Activated CD8-positive, alpha-beta memory T cell treated with anti-CD3 and anti-CD28 coated beads for 24 hours (primary cell): ENCODE data around the gene SCYGR5.

Source experiments
- DNase-seq: peaks from one replicate; pipeline ENCODE4 v3.0.0-alpha.2; 2020

Gene SCYGR5

DNA sequence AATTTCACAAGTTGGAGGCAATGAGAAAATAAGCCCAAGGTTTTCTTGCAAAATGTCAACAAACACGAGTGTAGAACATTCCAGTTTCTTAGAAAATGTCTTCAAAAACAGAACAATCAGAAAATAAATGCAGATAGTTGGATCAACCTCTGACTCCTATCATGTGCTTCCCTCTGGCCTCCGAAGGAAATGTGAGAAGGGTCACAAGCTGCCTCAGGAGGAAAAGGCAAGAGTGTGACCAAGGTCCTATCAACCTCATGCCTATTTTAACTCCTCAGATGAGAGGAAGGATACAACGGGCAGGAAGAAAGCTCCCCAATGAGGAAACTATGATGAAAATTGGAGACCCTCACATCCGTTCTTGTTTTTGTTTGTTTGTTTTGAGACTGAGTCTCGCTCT is 7.9 kb downstream of the SCYGR5 start:
- DNase-seq: no peak

DNA sequence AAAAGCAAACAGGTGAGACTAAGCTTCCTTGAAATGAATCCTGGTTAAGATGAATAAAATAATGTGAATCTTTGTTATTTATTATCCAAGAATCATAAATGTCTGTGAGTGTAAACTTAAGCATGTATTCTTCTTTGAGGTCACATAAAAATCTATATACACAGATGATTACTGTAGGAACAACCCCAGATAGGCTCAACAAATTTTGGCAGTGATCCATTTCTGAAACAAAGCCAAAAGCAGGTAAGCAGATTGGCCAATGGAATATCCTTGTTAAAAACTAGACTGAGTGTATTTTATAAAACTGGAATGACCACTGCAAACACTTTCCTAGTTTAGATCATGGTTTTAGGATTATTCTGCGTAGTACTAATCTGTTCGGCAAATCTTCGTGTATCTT is 11.3 kb downstream of the SCYGR5 start:
- DNase-seq: no peak

DNA sequence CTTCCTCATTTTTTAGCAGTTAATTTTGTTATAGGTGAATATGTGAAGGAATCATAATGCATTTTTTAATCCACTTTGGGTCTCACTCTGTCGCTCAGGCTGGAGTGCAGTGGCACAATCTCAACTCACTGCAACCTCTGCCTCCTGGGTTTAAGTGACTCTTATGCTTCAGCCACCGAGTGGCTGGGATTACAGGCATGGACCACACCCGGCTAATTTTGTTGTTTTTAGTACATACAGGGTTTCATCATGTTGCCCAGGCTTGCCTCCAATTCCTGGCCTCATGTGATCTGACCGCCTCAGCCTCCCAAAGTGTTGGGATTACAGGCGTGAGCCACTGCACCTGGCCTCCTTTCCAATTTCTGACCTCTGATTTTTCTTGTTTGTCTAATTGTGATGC is 17.7 kb downstream of the SCYGR5 start:
- DNase-seq: no peak

DNA sequence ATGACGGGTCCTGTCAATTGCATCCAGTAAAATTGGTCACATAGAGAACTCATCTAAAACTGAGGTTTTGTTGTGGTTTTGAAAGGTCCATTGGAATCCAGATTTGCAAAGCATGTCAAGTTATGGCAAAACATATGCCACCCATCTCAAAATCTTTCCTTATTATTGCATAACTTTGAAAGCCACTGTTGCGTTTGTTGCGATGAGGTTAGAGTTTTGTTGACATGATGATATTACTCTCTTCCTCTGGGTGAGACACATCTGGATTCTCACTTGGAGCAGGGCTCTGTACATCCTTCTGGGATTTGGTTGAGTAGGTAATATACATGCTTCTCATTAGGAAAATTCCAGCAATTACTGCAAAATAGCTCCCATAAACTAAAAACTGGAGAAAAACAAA is 20.6 kb downstream of the SCYGR5 start:
- DNase-seq: no peak

DNA sequence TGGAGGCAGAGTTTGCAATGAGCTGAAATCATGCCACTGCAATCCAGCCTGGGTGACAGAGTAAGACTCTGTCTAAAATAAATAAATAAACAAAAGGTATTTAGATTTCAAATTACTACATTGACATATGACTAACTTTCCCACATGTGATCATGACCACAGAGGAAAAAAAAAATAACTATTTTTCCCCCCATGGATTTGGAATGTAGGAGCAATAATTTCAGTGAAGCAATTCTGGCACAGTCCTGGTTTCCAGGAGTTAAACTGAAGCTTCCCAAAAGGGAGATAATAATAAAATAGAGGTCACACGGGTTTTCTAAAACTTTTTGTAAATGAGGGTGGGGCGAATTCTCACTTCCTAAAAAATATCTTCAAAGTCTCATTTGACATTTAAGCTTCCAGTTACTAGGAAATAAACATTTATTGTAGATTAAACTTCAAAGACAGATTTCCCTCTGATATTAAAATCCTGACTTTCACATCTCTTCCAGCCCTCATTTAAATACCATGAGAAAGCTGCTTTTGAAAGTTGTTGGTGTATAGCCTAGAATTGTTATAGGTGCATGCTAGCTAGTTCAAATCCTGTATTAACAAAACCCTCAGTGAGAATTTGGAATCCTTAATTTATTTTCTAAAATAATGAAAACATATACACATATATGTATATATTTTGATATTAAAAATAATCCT is 30.5 kb downstream of the SCYGR5 start:
- DNase-seq: no peak

DNA sequence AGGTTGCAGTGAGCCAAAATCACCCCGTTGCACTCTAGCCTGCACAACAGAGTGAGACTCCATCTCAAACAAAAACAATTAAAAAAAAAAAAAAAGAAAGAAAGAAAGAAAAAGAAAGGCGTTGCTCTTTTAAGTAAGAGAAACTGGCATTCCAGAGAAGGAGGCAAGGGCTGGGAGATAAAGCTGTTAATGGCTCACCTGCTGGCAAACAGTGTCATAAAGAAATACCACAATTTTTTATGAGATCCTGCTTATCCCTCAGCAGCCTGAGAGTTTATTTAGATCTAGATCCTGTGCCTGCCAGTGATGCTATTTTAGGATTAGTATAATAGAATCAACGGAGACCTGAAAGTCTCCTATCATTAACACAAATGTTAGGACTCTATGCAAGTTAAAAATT is 35.0 kb downstream of the SCYGR5 start:
- DNase-seq: no peak

DNA sequence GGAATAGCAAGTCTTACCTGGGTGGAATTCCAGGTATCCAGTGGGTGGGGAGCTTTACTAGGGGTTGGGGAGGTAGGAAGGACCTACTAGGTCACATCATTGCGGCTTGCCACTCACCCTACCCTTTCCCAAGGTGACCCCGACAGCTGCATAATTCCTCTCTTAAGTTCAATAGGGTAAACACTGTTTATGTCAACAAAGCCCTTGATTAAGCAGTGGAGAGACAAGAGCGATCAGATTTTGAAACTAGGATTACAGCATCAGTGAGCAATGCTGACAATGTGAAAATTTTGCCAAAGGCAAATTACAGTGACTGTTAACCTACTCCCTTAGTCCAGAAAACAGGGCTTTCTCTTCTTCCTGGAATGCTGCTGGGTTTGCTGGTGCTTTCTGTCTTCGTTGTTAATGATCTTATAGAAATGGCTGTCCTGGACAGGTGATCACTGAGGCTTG is 36.7 kb downstream of the SCYGR5 start:
- no peak for DNase-seq

DNA sequence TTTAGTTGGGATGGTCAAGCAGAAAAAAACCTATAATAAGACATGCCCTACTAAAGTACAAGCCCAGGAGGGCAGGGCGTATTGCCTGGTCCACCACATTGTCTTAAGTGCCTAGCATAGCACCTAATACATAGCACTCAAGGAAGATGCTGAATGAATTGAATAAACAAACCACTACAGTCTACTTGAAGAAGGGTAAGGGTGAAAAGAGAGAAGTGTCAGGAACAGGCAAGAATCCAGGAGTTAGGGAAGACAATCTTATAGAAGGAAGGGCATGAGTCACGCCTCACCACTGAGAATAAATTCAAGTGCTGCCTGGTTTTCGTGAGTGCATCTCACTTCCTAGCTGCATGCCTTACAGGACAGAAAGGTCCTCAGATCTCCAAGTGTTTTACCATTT is 37.4 kb downstream of the SCYGR5 start:
- no peak for DNase-seq

DNA sequence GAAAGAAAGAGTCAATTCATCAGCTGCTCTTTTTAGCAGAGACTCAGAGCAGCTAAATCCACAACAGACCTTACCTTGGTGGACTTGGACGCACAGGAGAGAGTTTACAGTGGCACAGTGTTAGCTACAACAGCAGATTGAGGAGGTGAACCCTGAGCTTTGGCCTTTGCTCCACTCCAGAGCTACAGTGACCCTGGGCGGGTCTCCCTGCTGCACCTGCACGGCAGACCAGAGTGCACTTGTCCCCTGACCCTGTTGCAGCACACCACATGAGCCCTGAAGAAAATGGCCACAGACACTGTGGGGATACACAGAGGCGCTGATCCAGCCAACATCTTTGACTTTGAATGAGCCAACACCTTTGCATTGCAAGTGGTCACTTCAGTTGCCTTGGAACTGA is 40.3 kb downstream of the SCYGR5 start:
- DNase-seq: no peak

DNA sequence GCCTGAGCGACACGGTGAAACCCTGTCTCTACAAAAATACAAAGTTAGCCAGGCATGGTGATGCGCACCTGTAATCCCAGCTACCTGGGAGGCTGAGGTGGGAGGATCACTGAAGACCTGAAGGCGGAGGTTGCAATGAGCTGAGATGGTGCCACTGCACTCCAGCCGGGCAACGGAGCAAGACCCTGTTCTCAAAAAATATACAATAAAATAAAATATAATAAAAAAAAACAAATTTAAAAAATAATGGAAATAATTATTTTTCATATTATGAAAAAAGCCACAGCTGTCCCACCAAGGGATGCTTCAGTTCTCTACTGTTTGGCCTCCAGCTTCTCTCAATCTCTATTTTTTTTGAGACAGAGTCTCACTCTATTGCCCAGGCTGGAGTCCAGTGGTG is 40.8 kb downstream of the SCYGR5 start:
- no peak for DNase-seq

DNA sequence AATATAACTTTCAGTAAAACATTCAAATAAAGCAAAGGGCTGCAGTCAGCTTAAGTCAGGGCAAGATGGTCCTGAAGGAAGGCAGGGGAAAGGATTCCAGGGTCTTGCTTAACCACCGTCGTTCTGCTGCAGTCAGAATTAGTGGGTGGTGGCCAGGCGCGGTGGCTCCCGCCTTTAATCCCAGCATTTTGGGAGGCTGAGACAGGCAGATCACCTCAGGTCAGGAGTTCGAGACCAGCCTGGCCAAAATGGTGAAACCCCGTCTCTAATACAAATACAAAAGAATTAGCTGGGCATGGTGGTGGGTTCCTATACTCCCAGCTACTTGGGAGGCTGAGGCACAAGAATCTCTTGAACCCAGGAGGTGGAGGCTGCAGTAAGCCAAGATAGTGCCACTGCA is 44.4 kb downstream of the SCYGR5 start:
- no peak for DNase-seq

DNA sequence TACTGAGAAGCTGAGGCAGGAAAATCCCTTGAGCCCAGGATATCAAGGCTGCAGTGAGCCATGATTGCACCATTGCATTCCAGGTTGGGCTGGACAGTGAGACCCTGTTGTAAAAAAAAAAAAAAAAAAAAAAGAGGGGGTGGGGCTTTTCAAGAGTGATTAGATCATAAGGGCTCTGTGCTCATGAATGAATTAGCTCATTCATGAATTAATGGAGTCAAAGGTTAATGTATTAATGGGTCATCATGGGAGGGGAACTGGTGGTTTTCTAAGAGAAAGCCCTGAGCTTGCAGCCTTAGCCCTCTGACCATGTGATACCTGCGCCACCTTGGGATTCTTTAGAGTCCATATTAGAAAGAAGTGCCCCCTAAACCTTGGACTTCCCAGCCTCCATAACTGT is 46.7 kb downstream of the SCYGR5 start:
- no peak for DNase-seq

DNA sequence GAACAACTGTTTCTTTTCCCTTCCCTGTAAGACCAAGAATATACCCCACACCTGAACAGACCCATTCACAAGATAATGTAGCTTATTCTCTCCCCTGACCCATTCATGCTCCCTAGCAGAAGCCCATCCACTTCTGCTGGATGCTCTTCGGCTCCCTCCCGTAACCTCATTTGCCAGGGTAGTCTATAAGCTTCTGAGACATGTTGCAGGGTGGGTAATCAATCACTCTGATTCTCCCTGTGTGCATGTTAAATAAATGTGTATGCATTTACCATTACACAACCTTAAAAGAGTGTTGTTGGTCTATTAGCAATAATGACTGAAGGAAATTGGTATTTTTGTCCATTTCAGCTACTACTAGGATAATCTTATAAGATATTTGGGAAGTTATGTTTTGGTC is 49.9 kb downstream of the SCYGR5 start:
- DNase-seq: no peak
